CD14-positive monocyte (primary cell): ENCODE results near the gene SUCLG2. TPM values are rescaled to one million over a fixed set of nuclear protein-coding genes. Genes with fewer than 3 reads are reported as not detected.

Experiments
- DNase-seq, 3 donors: peaks; one replicate each; pipeline ENCODE4 v3.0.0-alpha.2; 2011 to 2022
- H2AFZ ChIP-seq: 2 replicates; pipeline ENCODE4 v1.6.0; 2012; ENCODE audit warnings: mild to moderate bottlenecking, low read depth, low read length, inconsistent platforms; ENCODE audit not compliant: insufficient read depth, poor library complexity, severe bottlenecking
- H3K27ac ChIP-seq, 2 donors: 1 replicate in 1 of 2; 2 replicates in 1 of 2; pipeline ENCODE4 v1.5.1; 2012 to 2013; ENCODE audit warnings: low read length in 2 of 2, control low read depth in 1 of 2, inconsistent platforms in 1 of 2, low read depth in 1 of 2, mild to moderate bottlenecking in 1 of 2
- H3K27me3 ChIP-seq, 2 donors: one replicate each; pipeline versions ENCODE4 v1.6.0 to v1.6.1; 2011 to 2013; ENCODE audit warnings: low read length in 2 of 2; ENCODE audit not compliant: control insufficient read depth in 2 of 2, insufficient read depth in 2 of 2
- H3K36me3 ChIP-seq, 2 donors: replicated peaks in 1 of 2; 1 replicate in 1 of 2; 2 replicates in 1 of 2; pipeline versions ENCODE4 v1.5.1 to v1.6.1; 2012 to 2013; ENCODE audit warnings: low read length in 2 of 2, control low read depth in 1 of 2, inconsistent platforms in 1 of 2, mild to moderate bottlenecking in 1 of 2; ENCODE audit not compliant: insufficient read depth in 2 of 2, control insufficient read depth in 1 of 2
- H3K4me1 ChIP-seq, 2 donors: 1 replicate in 1 of 2; 2 replicates in 1 of 2; pipeline versions ENCODE4 v1.5.1 to v1.6.1; 2012 to 2013; ENCODE audit warnings: low read length in 2 of 2, control low read depth in 1 of 2, inconsistent platforms in 1 of 2, mild to moderate bottlenecking in 1 of 2, moderate library complexity in 1 of 2; ENCODE audit not compliant: insufficient read depth in 2 of 2, control insufficient read depth in 1 of 2
- H3K4me2 ChIP-seq: replicated peaks from 2 replicates; pipeline ENCODE3; 2012; ENCODE audit warnings: low read length, moderate library complexity, mild to moderate bottlenecking; ENCODE audit not compliant: poor library complexity, severe bottlenecking; ENCODE audit errors: extremely low read depth
- H3K4me3 ChIP-seq, 3 experiments: fragments of 200-600 bp in 1 of 3; sonication (generic) in 1 of 3; replicated peaks in 1 of 3; 1 replicate in 2 of 3; 2 replicates in 1 of 3; pipeline ENCODE4 v1.5.1; 2011 to 2013; ENCODE audit warnings: low read length in 3 of 3, mild to moderate bottlenecking in 3 of 3, control low read depth in 2 of 3, low read depth in 2 of 3, inconsistent platforms in 1 of 3, moderate library complexity in 1 of 3
- H3K79me2 ChIP-seq: 2 replicates; pipeline ENCODE4 v1.6.0; 2012; ENCODE audit warnings: mild to moderate bottlenecking, control low read depth, inconsistent platforms, low read length, moderate library complexity; ENCODE audit not compliant: insufficient read depth
- H3K9ac ChIP-seq: 2 replicates; pipeline ENCODE4 v1.6.0; 2017; ENCODE audit warnings: low read length, mild to moderate bottlenecking; ENCODE audit not compliant: insufficient read depth, poor library complexity, severe bottlenecking
- H3K9me3 ChIP-seq, 2 donors: replicated peaks in 1 of 2; 1 replicate in 1 of 2; 2 replicates in 1 of 2; pipeline versions ENCODE4 v1.5.1 to v1.6.1; 2012 to 2013; ENCODE audit warnings: low read length in 2 of 2, control low read depth in 1 of 2; ENCODE audit not compliant: control insufficient read depth in 1 of 2, insufficient read depth in 1 of 2
- H4K20me1 ChIP-seq: 2 replicates; pipeline ENCODE4 v1.6.0; 2012; ENCODE audit warnings: mild to moderate bottlenecking, low read length, control low read depth, moderate library complexity; ENCODE audit not compliant: insufficient read depth
- H3K27ac Mint-ChIP-seq, 7 donors: one replicate each; pipeline ENCODE4 v1.8.0; 2020; ENCODE audit warnings: mild to moderate bottlenecking in 7 of 7, mixed read lengths in 7 of 7, moderate library complexity in 6 of 7, inconsistent platforms in 2 of 7
- H3K27me3 Mint-ChIP-seq, 3 donors: one replicate each; pipeline ENCODE4 v1.8.0; 2021 to 2022; ENCODE audit warnings: low read depth in 3 of 3, mild to moderate bottlenecking in 3 of 3, mixed read lengths in 3 of 3, moderate library complexity in 3 of 3, inconsistent platforms in 1 of 3
- H3K36me3 Mint-ChIP-seq, 2 donors: one replicate each; pipeline ENCODE4 v1.8.0; 2020; ENCODE audit warnings: mixed read lengths in 2 of 2, inconsistent platforms in 1 of 2, mild to moderate bottlenecking in 1 of 2
- H3K4me1 Mint-ChIP-seq: one replicate; pipeline ENCODE4 v1.8.0; 2020; ENCODE audit warnings: mild to moderate bottlenecking, mixed read lengths
- H3K4me3 Mint-ChIP-seq, 2 donors: one replicate each; pipeline ENCODE4 v1.8.0; 2020; ENCODE audit warnings: mild to moderate bottlenecking in 2 of 2, mixed read lengths in 2 of 2, moderate library complexity in 1 of 2
- H3K9me3 Mint-ChIP-seq, 7 donors: one replicate each; pipeline ENCODE4 v1.8.0; 2020 to 2022; ENCODE audit warnings: mixed read lengths in 7 of 7, mild to moderate bottlenecking in 6 of 7, moderate library complexity in 6 of 7, inconsistent platforms in 2 of 7
- CTCF ChIP-seq: fragments of 200-600 bp; IDR thresholded peaks from one replicate; pipeline ENCODE4 v1.8.0; 2022; ENCODE audit warnings: antibody characterized with exemption, mild to moderate bottlenecking
- WGBS: methylation state at CpG from one replicate; pipeline ENCODE4 v1.1.5; 2013; ENCODE audit warnings: missing lambda C conversion rate; ENCODE audit not compliant: insufficient coverage; 5-methylcytosine and 5-hydroxymethylcytosine counted together
- intact Hi-C, 2 donors: fragments of 100-400 bp; cut with micrococcal nuclease; formaldehyde crosslinking; loops; one replicate each; pipeline versions ENCODE4 v1.15.0 to v1.15.1; 2023
- polyA plus RNA-seq, 3 donors: library from polyadenylated mRNA; depleted of rRNA in 1 of 3; unstranded in 2 of 3; stranded (reverse) in 1 of 3; fragments of 300-500 nt in 2 of 3; fragments of >200 nt in 1 of 3; fragmentation: Illumina TruSeq in 2 of 3; gene quantifications; 1 replicate in 2 of 3; 2 replicates in 1 of 3; pipeline ENCODE4 v1.2.3, GENCODE V29; 2012 to 2021

SUCLG2 gene
- polyA plus RNA-seq, 3 donors: 10.8 to 37.5 (median 32.9) TPM

GRCh38 chr3:67362686-67363085, 291.7 kb downstream of the SUCLG2 start:
- Mint-ChIP-seq H3K27ac (no peak overlapping the region), H3K4me3 (no peak overlapping the region)
- H3K4me2 ChIP-seq: no peak overlapping the region

GRCh38 chr3:67361770-67362169, 292.6 kb downstream of the SUCLG2 start:
- Histone ChIP-seq H3K4me2 (no peak overlapping the region), H3K9ac (no peak overlapping the region), H3K79me2 (no peaks in the 10 kb centered on the region), H3K4me1 (no peaks in the 10 kb centered on the region), H3K9me3 (no peaks in the 10 kb centered on the region), H3K4me3 (no peak overlapping the region), H3K27ac (no peak overlapping the region), H2AFZ (no peak overlapping the region), H3K27me3 (peaks cover 0 to 2% of the 10 kb centered on the region in 2 donors), H4K20me1 (no peaks in the 10 kb centered on the region), H3K36me3 (no peaks in the 10 kb centered on the region)
- H3K4me3 Mint-ChIP-seq: no peak overlapping the region
- H3K27ac Mint-ChIP-seq: no peak overlapping the region
- intact Hi-C loops: no loop called here
- no peaks in the 10 kb centered on the region for H3K36me3 Mint-ChIP-seq
- peaks cover 0 to 3% (median 0%) of the 10 kb centered on the region in 7 donors for H3K9me3 Mint-ChIP-seq
- no peaks in the 10 kb centered on the region for H3K4me1 Mint-ChIP-seq
- peaks cover 0 to 3% (median 0%) of the 10 kb centered on the region in 3 donors for H3K27me3 Mint-ChIP-seq
- no peak for TF ChIP-seq CTCF
- DNase-seq: no peak

More at GRCh38 chr3:67362686-67363085, 291.7 kb downstream of the SUCLG2 start:
- H2AFZ ChIP-seq: no peak overlapping the region
- WGBS: 0% methylated on average over 2 of the region's 4 CpGs
- intact Hi-C loops: no loop called here
- no peaks in the 10 kb centered on the region for H3K9me3 ChIP-seq
- H3K4me1 Mint-ChIP-seq: no peaks in the 10 kb centered on the region
- no peaks in the 10 kb centered on the region for H3K79me2 ChIP-seq
- H3K36me3 ChIP-seq: no peaks in the 10 kb centered on the region
- no peak for DNase-seq
- H3K9me3 Mint-ChIP-seq: peaks cover 0 to 4% (median 0%) of the 10 kb centered on the region in 7 donors
- H3K27ac ChIP-seq: no peak overlapping the region
- no peaks in the 10 kb centered on the region for H3K4me1 ChIP-seq
- H3K27me3 Mint-ChIP-seq: peaks cover 0 to 3% (median 0%) of the 10 kb centered on the region in 3 donors
- no peak overlapping the region for H3K9ac ChIP-seq
- H3K27me3 ChIP-seq: peaks cover 0 to 2% of the 10 kb centered on the region in 2 donors
- no peaks in the 10 kb centered on the region for H3K36me3 Mint-ChIP-seq
- no peak overlapping the region for H3K4me3 ChIP-seq
- TF ChIP-seq CTCF: no peak
- no peaks in the 10 kb centered on the region for H4K20me1 ChIP-seq
